Breast epithelium (tissue), 3 donors: Measurements from ENCODE around the gene PRSS8.

Source experiments
- CTCF ChIP-seq, 3 donors: fragments of 450-650 bp; IDR thresholded peaks; one replicate each; pipeline ENCODE4 v1.5.1; 2016 to 2017; ENCODE audit warnings: antibody characterized with exemption in 3 of 3, mild to moderate bottlenecking in 3 of 3, moderate library complexity in 3 of 3
- POLR2A ChIP-seq: fragments of 450-650 bp; IDR thresholded peaks from one replicate; pipeline ENCODE4 v1.6.1; 2016; ENCODE audit warnings: antibody characterized with exemption, mild to moderate bottlenecking, moderate library complexity
- POLR2AphosphoS5 ChIP-seq, 3 donors: sonication (generic); formaldehyde crosslinking; IDR thresholded peaks; one replicate each; pipeline ENCODE4 v1.6.1; 2017; ENCODE audit warnings: antibody characterized with exemption in 3 of 3

GRCh38 chr16:31184888-31185287 is 49.4 kb upstream of the PRSS8 start:
- TF ChIP-seq CTCF (IDR thresholded peaks at IDR 0.05) (no peak), POLR2A (no peak), POLR2AphosphoS5 (IDR thresholded peaks at IDR 0.05) (no peak)
